ELF-1 (cell line): ENCODE results near the gene MLLT1.
A peak's percentile ranks its signal among the peaks of the same experiment; 100 is the strongest.

Source experiments
- DNase-seq: peaks from one replicate; pipeline ENCODE4 v3.0.0-alpha.2; 2016; ENCODE audit warnings: low read depth, low spot score

Gene MLLT1

DNA sequence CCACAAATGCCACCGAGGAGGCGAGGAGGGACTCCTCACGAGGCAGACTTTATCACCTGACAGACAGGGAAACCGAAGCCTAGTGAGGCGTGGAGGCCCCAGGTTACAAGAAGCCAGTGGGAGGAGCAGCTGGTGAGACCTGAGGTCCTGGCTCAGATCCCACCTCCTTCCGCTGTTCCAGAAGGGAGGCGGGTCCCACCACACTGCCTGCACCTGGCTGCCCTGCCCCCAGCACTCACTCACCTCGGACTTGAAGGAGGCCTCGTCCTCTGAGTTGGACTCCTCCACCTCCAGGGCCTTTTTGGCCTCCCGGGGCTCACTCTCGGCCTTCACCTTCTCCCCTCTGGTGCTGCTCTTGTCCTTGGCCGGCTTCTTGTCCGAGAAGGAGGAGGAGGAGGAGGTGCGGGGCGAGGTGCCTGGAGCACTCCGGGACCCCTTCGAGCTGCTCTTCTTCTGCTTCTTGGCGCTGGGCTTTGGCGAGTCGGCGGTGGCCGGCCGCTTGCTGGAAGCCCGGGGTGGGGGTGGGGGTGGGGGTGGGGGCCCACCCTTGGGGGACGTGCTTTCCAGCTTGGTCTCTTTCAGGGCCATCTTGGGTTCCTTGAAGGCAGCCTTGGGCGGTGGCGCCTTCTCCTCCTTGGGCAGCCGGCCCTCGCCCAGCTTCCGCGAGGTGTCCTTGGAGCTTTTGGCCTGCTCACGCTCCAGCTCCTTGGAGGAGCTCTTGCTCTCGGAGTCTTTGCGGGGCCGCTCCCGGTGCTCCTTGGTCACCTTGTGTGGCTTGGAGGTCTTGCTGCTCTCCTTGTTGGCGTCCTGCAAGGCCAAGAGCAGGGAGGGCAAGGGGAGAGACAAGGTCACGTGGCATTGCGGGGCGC, 57.7 kb downstream of the MLLT1 start:
- DNase-seq: no peak

DNA sequence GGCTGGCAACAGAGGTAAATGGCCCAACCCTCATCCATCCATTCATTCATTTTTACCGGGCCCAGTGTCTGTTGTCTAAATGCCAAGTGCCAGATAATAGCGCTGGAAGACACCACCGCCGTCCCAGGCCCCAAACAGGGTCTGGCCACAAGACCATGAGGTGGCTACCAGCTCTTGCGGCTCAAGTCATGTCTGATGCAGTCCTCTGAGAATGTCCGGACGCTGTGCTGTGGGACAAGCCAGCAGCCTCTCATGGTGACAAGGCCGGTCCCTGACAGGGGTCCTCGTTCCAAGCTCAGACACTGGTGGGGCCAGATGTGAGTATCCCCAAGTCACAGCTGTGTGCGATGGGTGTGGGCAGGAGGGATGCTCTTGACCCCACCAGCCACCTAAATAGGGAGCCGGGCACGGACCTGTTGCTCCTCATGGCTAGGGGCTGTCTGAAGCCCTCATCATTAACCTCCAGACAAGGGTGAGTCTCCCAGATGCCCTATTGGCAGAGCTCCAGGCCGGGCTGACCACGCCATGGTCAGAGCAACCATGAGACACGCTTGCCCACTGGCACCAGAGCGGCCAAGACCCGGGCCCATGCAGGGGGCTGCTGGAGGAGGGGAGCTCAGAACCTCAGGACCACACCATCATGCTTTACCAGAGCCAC, 58.4 kb downstream of the MLLT1 start:
- DNase-seq: no peak

DNA sequence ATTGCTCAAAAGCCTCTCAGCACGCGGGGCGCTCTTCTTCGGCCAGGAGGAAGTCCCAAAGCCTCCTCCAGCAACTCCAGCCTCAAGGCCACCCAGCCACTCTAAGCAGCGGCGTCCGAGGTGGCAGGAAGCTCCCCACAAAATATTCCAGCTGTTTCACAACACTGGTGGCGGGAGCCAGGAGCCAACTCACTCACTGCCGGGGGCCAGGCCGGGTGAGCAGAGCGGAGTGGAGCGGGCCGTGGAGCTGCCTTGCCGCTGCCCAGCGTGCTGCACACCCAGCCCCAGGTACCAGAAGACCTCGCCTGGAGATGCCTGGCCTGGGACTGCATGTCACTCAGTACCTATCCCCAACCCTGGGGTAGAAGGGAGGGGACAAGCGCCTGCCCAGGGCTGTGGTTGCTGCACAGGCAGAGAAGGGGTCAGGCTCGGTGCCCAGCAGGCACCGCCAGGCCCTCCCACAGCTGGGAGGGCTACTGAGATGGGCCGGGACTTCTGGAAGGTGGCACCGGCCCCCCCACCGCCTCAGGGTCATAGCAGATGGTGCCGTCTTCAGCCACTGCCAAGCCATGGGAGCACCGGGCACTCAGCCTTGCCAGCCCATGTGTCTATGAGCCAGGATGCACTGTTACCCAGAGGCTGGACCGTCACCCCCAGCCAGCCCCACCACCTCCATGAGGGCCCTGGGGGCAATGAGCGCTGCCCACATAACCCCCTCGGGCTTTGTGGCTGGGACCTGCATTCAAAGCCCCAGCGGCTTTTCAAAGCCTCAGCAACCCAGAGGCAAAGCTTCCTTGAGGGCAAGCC, 59.2 kb downstream of the MLLT1 start:
- DNase-seq: no peak

DNA sequence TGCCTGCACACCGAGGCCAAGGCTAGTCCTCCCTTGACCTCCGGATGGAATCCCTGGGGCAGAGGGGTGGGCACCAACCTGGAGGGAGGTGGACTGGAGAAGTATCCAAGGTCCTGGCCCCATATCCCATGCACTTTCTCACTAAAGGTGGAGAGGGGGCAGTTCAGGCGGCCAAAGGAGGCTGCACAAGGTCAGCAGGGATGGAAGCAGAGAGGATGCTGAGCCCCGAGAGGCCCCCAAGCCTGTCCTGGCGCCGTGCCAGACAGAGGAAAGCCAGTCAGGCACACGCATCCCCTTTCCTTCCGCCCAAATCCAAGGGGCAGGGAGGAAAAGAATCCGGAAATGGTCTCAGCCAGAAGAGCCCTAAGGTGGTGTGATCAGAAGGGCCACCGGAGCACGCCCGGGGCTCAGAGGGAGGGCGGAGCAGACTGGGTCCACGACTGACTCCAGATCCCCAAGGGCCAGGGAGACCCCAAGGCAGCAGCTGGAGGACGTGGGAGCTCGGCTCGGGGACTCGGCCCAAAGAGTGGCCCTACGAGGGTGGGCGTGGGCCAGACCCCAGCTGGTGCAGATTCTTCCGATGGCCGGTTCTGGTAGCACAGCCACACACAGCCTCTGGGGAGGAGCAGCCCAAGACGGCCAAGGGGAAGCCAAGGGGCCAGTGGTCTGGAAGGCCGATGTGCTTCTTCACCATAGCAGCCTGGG, 60.0 kb downstream of the MLLT1 start:
- DNase-seq: no peak

DNA sequence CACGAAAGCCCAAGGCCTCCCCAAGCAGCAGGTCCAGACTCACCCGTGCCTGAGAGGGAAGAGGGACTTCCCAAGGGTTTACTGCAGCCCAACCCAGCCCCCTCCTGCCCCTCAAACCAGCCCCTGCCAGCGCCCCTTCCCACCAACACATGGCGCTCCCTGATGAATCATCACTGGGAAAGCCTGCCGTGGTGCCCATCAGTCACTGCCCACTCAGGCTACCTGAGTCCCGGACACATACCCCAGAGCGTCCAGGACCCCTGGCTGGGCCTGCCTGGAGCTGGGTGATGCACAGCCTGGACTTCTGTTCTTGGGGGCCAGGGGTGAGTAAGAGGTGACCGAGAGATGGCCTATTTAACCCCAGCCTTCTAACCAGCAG, 60.6 kb downstream of the MLLT1 start:
- DNase-seq: no peak

DNA sequence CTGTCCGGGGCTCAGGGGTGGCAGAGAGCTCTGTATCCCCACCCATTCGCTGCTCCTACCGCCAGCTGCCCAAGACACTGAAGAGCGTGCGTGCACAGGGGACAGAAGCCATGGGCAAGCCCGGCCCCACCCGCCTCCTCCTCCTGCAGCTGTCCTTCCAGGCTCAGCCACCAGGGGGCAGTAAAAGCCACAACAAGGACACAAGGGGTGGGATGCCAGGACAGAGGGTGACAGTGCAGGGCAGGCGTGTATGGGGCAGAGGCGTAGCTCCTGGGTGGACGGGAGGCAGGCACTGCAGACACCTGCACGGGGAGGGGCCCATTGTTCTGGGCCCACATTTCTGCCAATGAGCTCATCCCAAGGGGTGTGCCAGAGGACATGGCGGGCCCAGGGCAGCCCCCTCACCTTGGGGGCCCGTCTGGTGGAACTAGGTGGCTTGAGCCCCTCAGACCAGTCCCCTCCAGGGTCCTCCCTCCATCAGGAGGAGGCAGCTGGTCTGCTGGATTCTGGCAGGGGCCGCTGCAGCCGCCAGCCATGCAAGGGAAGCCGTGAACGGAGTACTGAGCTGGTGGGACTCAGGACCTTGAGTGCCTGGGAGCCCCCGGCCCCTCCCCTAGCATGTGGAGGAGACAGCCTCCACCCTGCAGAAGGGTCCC, 61.2 kb downstream of the MLLT1 start:
- peak; percentile 94 for DNase-seq

DNA sequence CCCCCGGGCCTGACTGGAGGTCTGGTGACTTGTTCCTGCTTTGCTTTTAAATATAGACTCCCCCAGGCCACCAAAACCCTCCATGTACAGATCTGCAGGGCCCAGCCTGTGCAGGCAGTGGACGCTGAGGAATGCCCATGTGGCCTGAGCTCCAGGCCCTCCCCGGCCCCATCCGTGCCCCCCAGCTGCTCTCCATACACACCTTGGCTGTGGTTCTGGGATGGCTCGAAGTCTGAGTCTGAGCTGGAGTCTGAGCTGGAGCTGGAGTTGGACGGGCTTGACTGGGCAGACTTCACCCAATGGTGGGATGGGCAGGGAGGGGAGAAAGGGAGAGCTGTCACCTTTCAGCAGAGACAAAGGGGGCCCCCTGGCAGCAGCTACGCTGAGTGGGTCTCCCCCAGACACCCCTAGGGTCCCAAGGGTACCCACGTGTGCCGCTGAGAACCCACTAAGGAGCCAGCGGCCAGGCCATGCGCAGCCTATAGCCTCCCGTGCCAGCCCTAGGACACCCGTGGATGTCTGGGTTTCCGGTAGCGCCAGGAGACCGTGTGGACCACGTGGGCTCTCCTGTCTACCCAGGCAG, 61.9 kb downstream of the MLLT1 start:
- no peak for DNase-seq

DNA sequence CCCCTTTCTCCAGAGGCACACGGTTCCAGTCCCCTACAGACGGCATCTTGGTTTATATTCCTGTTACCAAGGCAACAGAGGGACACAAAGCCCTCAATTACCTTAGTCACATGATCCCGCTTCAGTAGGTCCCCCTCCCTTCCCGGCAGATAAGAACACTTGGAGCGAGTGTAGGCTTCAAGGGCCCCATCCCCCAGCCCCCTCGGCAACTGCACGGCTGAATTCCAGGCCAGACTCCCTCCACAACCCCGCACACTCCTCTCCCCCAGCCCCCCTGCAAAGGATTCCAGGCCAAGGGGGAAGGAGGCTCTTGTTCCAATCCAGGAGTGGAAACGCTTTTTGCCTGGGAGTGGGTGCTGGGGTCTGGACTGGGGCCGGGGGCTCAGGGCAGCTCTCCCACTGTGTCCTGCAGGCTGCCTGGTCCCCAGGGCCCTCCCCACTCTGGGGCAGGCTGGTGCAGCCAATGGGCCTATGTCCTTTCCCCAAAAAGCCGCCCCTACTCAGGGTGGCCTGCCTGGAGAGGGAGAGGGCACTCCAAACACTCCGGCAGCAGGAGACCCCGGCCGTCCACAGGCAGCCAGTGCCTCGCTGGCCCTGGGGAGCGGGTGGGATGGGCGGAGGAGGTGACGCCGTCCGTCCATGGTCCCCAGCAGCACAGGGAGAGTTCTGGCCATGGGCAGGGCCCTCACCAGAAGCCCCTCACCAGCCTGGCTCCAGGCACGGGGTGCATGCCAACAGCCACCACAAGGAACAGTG, 62.6 kb downstream of the MLLT1 start:
- DNase-seq: peak; percentile 95

DNA sequence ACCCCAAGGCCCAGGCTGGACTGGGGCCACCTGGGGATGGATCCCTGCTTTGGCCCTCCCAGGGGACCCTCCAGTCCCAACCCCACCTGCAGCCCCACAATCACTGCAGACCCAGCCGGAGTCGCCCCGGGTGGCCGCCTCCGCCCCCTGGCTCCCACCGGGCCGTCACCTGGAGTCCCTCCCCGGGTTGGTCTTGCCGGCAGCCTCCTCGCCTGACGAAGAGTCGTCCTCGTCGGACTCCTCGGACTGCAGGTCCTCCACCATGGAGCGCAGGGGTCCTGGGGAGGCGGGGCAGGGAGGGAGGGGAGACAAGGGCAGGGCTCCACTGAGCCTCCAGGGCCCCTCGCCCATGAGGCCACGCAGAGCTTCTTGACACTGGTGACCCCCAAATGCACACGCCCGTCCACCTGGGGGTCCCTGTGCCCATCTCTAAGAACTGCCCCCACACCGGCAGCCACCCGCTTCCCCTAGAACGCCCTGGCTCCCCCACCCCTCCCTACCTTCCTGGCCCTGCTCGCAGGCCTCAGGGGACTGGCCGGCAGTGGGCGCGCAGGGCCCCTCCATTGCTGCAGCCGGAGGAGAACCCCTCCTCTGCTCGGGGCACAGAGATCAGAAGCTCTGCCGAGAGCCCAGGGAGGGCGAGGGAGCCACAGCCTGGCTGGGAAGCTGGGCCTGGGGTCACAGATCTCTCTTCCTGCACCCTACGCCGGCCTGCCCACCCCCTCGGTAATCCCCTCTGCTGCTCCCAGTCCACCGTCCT, 63.4 kb downstream of the MLLT1 start:
- no peak for DNase-seq

DNA sequence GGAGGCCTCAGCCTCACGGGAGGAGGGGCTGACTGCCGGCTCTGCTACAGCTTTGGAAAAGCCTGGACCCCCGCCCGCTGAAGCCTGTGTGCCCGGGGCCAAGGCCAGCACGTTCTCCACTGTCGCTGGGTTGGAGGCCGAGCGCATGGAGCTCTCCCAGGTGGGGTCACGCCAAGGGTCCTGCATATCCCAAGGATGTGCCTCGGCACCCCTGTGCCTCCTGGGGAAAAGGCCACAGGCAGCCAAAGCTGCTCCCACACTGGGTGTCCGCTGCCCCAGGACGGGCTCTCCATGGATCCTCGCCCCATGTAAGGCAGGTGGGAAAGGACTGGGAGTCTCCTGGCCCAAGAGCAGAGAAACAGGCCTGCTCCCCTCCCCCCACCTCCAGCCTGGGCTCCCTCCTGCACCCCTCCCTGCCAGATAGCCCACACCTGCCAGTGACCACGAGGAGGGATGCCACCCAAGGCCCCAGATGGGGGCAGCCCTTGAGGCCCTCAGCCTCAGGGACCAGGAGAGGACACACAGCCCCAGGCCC, 64.0 kb downstream of the MLLT1 start:
- DNase-seq: no peak

DNA sequence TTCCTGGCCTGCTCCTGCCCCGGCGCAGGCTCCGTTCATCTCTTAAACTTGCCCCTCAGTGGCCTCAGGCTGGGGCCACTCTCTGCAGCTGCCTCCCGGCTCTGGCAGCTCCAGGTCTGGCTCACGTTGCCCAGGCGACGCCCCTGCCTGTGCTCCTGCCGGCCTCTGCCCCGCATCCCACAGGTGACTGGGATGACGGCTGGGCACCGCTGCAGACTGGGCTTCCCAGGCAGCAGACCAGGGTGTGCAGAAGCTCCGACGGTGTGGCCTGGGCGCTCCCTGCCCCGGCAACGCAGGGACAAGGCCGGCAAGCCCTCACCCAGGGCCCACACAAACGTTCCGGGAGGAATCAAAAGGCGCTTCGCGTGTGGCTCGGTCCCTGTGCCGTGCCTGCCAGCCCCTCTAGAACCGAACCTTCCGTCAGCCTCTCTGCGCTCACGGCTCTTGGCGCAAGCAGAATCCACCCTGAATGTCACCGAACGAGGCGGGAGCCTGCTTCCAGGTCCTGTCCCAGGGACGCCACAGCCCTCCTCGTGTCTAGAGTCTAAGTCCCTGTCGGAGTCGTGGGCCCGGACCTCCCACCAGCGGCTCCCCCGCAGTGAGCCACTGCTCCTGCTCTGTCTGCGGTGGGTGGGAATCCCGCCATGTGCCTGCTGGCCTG, 64.8 kb downstream of the MLLT1 start:
- DNase-seq: no peak

DNA sequence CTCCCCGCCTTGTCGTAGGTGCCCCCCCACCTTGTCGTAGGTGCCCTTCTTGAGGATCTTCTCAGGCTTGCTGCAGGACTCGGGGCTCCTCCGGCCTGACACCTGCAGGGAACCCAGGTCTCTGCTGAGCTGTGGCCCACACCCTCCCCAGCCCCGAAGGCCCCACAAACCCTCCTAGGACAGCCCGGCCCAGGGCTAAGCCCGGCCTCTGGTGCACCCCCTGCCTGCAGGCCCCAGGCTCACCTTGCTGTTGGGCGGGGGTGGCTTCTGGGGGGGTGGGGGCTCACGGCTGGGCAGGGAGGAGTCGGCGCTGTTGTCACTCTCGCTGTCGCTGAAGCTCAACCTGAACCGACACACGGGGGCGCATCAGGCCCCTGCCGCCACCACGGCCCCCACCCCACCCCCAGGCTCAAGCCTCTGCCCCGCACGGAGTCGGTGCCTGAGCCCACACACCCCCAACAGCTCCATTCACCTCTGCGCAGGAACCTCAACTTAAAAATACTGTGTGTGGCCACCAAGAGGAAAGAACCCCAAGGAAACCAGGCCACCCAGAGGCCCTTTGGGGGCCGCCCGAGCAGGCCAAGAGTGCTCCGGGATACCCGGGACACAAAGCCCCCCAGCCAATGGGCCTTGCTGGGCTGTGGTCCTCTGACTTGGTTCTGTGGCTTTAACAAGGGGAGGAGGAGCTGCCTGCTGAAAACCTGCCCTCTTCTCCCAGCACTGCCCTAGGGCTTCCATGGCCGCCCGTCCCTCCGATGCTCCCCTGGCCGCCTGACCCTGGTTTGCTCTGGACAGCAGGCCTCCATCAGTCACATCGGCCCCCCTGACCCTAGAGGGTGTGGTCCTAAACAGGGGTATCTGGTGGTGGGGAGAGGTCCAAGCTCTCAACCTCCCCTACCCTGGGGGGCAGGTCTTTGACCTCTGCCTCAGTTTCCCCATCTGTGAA, 65.8 kb downstream of the MLLT1 start:
- no peak for DNase-seq

DNA sequence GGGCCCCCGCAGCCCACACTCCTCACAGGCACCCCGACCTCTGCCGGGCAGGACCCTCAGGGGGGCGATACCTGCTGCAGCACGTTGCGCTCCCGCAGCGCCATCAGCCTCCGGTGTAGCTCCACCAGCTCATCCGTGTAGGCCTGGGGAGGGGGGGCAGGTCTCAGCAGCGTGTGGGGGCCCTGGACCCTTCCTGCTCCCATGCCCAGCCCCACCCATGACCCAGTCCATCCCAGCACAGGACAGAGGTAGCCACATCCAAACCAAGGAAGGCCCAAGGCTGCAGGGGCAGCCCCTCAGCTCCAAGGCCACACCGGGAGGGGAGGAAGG, 66.5 kb downstream of the MLLT1 start:
- no peak for DNase-seq

DNA sequence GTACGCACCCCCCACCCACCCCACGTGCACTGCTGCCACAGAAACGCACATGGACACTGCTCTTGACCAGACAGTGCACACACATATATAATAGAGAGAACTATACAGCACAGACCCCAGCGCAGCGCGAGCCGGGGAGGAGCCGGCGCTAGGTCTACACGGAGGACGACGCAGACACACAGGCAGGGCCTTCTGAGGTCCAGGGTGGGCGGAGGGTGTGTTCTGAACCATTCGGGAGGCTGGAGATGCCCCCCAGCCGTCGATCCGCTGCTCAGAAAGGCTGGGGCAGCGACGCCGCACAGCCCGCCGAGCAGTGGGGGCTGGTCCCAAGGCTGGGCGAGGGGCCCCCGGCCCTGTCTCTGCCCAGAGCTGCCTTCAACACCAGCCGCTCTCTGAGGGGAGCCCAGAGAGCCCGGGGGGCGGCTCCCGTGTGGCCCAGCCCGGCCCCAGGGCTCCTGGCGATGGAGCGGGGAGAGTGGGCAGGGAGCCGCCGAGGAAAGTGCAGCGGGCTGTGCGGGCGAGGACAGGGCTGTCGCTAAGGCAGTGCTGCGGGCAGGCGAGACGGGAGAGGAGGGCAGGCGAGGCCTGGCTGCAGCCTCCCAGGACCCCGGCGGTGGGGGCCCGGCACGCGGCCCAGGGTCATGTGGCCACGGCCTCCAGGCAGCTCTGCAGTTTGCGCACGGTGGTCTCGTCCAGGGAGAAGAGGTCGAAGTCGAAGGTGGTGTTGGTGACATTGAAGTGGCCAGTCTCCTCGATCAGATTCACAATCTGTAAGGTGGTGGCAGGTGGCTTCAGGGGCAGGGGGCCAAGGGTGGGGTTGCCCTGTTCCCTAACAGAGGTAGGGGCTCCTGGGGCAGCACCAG, 67.1 kb downstream of the MLLT1 start:
- DNase-seq: no peak

DNA sequence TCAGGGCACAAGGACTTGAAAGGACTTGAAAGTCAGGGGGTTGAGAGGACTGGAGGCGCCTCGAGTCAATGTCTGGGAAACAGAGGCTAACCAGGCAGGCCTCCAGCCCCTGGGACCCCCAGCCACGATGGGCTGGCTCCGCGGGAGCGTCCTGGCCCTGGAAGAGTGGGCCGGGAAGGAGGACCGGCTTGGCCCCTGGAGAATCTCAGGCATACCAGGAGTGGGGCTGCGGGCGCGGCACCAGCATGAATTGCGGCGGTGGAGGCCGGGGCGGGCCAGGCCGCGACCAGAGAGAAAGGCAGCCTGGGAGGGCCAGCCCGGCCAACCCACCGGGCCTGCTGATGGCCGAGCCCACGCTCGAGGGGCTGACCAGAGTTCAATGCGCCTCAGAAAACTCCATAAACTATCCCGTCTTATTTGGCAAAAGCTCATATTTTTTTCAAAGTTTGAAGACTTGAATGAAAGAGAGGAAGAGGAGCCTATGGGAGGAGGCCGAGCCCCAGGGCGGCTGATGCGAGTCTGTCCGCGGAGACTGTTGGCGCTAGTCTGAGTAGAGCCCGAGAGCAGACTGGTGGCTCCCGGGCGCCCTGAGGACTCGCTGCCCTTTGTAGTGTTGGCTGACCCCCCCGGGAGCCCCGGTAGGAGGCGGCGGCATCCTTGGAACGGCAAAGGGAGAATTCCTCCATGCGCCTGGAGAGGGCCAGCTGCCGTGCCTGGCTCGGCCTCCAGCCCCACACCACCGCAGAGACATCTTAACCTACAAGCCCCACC, 68.0 kb downstream of the MLLT1 start:
- peak; percentile 27 for DNase-seq
